Measurements from ENCODE around the gene TRAPPC3L. TPM values are rescaled to one million over a fixed set of nuclear protein-coding genes. Genes with fewer than 3 reads are reported as not detected.

Gene TRAPPC3L
- total and polyA plus RNA-seq, 2 of the 13 experiments (the other 11 are each of a cell fraction or from before 2014, with no cell fraction given), result not detected

- TF ChIP-seq KDM5A (IDR thresholded peaks at IDR 0.05; ENCODE audit: borderline replicate concordance, low read length) (no peak), SMAD1 (CRISPR knock-in tag; IDR thresholded peaks at IDR 0.05; ENCODE audit: borderline replicate concordance, low read depth) (no peak), SPEN (CRISPR knock-in tag; IDR thresholded peaks at IDR 0.05; ENCODE audit: low read depth) (no peak), BATF2 (CRISPR knock-in tag; IDR thresholded peaks at IDR 0.05) (no peak), ZNF720 (CRISPR knock-in tag; IDR thresholded peaks at IDR 0.05) (no peak), ZNF460 (CRISPR knock-in tag; IDR thresholded peaks at IDR 0.05; ENCODE audit: borderline replicate concordance) (no peak), IRF1 (CRISPR knock-in tag; IDR thresholded peaks at IDR 0.05; ENCODE audit: low read depth) (no peak), ZMYM3 (CRISPR knock-in tag; IDR thresholded peaks at IDR 0.05) (no peak), ZNF572 (CRISPR knock-in tag; IDR thresholded peaks at IDR 0.05) (no peak), POLR2AphosphoS2 (IDR thresholded peaks at IDR 0.05; ENCODE audit: low read depth, low read length) (no peak), ZSCAN20 (CRISPR knock-in tag; IDR thresholded peaks at IDR 0.05; ENCODE audit: borderline replicate concordance) (no peak), ERF (CRISPR knock-in tag; IDR thresholded peaks at IDR 0.05) (peak; percentile 55; the same call in 1 of the 2 replicates), ZNF281 (CRISPR knock-in tag; IDR thresholded peaks at IDR 0.05; ENCODE audit: borderline replicate concordance) (no peak), SIX1 (CRISPR knock-in tag; IDR thresholded peaks at IDR 0.05; ENCODE audit: borderline replicate concordance) (no peak), FLYWCH1 (CRISPR knock-in tag; IDR thresholded peaks at IDR 0.05) (no peak), ZNF883 (CRISPR knock-in tag; IDR thresholded peaks at IDR 0.05; ENCODE audit: not compliant biosample characterization) (no peak), ZNF296 (CRISPR knock-in tag; conservative IDR thresholded peaks at IDR 0.05) (no peak), HNF4A (CRISPR knock-in tag; IDR thresholded peaks at IDR 0.05) (peak; percentile 56), SIX4 (CRISPR knock-in tag; IDR thresholded peaks at IDR 0.05) (no peak), TFDP2 (CRISPR knock-in tag; IDR thresholded peaks at IDR 0.05) (no peak), ZNF784 (CRISPR knock-in tag; IDR thresholded peaks at IDR 0.05; ENCODE audit: borderline replicate concordance) (no peak)
- TF ChIP-seq, protein P1, sequence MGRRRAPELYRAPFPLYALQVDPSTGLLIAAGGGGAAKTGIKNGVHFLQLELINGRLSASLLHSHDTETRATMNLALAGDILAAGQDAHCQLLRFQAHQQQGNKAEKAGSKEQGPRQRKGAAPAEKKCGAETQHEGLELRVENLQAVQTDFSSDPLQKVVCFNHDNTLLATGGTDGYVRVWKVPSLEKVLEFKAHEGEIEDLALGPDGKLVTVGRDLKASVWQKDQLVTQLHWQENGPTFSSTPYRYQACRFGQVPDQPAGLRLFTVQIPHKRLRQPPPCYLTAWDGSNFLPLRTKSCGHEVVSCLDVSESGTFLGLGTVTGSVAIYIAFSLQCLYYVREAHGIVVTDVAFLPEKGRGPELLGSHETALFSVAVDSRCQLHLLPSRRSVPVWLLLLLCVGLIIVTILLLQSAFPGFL (CRISPR knock-in tag; IDR thresholded peaks at IDR 0.05), result no peak
- TF ChIP-seq, protein P2, sequence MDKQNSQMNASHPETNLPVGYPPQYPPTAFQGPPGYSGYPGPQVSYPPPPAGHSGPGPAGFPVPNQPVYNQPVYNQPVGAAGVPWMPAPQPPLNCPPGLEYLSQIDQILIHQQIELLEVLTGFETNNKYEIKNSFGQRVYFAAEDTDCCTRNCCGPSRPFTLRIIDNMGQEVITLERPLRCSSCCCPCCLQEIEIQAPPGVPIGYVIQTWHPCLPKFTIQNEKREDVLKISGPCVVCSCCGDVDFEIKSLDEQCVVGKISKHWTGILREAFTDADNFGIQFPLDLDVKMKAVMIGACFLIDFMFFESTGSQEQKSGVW (CRISPR knock-in tag; IDR thresholded peaks at IDR 0.05; ENCODE audit: borderline replicate concordance), result no peak
These were observed 5.3 kb upstream of the TRAPPC3L start (continued) for GRCh38 chr6:116550796-116551195.

All from HepG2 (cell line).